ENCODE measurements around the gene TNS3.

DNA sequence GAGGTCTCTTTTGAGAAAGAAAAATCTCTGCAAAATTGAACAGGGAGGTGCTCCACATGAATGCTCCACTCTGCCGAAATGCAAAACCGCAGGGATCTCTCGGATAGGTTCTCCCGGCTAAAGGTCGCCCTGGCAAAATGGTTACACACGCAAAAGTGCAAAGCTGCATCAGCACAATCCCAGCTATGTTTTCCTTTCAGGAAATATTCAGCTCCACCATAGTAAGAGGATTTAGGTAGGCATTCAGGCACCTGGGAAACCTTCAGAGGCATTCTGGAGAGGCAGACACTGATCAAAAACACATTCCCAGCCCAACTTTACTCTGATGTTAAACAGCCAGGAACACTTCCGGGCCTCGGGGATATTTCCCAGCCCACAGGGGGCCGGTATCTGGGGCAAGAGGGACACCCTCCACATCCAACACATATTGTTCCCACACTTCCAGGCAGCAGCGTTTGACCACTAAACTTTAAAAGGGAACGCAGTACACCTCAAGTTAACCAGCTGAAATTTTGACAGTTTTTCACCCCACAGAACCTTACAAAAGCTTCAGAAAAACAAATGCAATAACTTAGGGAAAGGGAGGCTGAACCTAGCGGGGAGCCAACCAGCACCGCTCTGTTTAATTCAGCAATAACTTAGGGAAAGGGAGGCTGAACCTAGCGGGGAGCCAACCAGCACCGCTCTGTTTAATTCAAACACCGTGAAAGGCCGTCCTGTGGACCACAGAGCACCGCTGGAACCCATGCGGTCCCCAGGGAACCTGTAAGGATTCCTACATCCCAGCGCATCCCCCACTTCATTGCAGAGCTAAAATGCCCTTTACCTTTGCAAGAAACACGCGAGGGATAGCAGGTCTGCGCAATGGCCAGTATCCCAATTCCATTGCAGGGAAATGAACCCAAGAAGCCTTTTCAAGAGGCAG is 45.9 kb downstream of the TNS3 start:
- no peak for TF ChIP-seq POLR2A (IDR thresholded peaks at IDR 0.05)
- TF ChIP-seq, protein P1, sequence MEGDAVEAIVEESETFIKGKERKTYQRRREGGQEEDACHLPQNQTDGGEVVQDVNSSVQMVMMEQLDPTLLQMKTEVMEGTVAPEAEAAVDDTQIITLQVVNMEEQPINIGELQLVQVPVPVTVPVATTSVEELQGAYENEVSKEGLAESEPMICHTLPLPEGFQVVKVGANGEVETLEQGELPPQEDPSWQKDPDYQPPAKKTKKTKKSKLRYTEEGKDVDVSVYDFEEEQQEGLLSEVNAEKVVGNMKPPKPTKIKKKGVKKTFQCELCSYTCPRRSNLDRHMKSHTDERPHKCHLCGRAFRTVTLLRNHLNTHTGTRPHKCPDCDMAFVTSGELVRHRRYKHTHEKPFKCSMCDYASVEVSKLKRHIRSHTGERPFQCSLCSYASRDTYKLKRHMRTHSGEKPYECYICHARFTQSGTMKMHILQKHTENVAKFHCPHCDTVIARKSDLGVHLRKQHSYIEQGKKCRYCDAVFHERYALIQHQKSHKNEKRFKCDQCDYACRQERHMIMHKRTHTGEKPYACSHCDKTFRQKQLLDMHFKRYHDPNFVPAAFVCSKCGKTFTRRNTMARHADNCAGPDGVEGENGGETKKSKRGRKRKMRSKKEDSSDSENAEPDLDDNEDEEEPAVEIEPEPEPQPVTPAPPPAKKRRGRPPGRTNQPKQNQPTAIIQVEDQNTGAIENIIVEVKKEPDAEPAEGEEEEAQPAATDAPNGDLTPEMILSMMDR (IDR thresholded peaks at IDR 0.05), result no peak

All from uterus (tissue), 2 donors.